HepG2 (cell line): Measurements from ENCODE around the gene L3MBTL3.

ENCODE experiments used
- EP300 ChIP-seq, 3 experiments: sonication (generic) in 1 of 3; formaldehyde crosslinking in 1 of 3; IDR thresholded peaks; 2 replicates each; pipeline versions ENCODE4 v1.5.1 to v1.6.1; 2011 to 2020; ENCODE audit warnings: low read depth in 2 of 3, low read length in 2 of 3, borderline replicate concordance in 1 of 3, improper control_type of control experiment in 1 of 3, mild to moderate bottlenecking in 1 of 3, missing genetic modification reagents in 1 of 3, moderate library complexity in 1 of 3
- EZH2 ChIP-seq: conservative IDR thresholded peaks from 2 replicates; pipeline ENCODE4 v1.6.1; 2012; ENCODE audit warnings: mild to moderate bottlenecking, low read depth, low read length, moderate library complexity
- MEF2D ChIP-seq: sonication (generic); formaldehyde crosslinking; IDR thresholded peaks from 2 replicates; pipeline ENCODE4 v1.5.1; 2020; ENCODE audit warnings: mild to moderate bottlenecking, missing genetic modification reagents
- POLR2AphosphoS5 ChIP-seq: IDR thresholded peaks from 2 replicates; pipeline ENCODE4 v1.6.1; 2012; ENCODE audit warnings: low read depth, low read length
- SIN3B ChIP-seq: fragments of 150-350 bp; IDR thresholded peaks from 2 replicates; pipeline ENCODE4 v1.6.1; 2014; ENCODE audit warnings: low read length
- TBP ChIP-seq: sonication (generic); formaldehyde crosslinking; IDR thresholded peaks from 2 replicates; pipeline ENCODE4 v1.5.0; 2020; ENCODE audit warnings: missing genetic modification reagents
- U2AF1 ChIP-seq: fragments of 200-400 bp; formaldehyde crosslinking; optimal IDR thresholded peaks from 2 replicates; pipeline ENCODE3; 2017; ENCODE audit warnings: mild to moderate bottlenecking, low read depth, low read length
- ZFY ChIP-seq: sonication (generic); formaldehyde crosslinking; IDR thresholded peaks from 2 replicates; pipeline ENCODE4 v1.4.0; 2020; ENCODE audit warnings: missing genetic modification reagents
- ZNF143 ChIP-seq: sonication (generic); formaldehyde crosslinking; IDR thresholded peaks from 2 replicates; pipeline ENCODE4 v1.4.0; 2020; ENCODE audit warnings: missing genetic modification reagents
- ZZZ3 ChIP-seq: sonication (generic); formaldehyde crosslinking; IDR thresholded peaks from 2 replicates; pipeline ENCODE4 v1.4.0; 2020; ENCODE audit warnings: missing genetic modification reagents, mild to moderate bottlenecking, borderline replicate concordance
- TF ChIP-seq, protein P1 (sequence below): sonication (generic); formaldehyde crosslinking; IDR thresholded peaks from 2 replicates; pipeline ENCODE4 v1.5.0; 2020; ENCODE audit warnings: missing genetic modification reagents

DNA sequence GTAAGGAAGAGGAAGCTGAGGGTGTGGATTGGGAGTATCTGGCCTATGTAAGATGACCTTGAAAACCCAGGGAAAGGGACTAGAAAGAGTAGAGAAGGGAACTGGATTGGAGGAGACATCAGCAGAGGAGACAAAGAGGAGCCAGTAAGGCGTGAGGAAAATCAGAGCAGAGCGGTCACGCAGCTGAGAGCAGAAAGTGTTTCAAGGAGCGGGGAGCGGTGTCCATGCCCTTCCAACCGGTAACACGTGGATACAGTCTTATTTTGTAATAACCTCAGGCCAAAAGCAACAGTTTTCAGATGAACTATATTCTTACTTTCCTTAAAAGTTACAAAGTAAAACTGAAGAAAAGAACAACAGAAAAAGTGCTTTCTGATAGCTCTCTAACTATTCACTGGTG, 36.3 kb downstream of the L3MBTL3 start:
- TF ChIP-seq ZZZ3 (CRISPR knock-in tag) (no peak), U2AF1 (no peak), TBP (no peak), EZH2 (no peak), SIN3B (no peak), MEF2D (no peak), EP300 (IDR thresholded peaks at IDR 0.05; ENCODE audit: low read depth in 2 of 2, low read length in 2 of 2) (no peak), EP300 (CRISPR knock-in tag; IDR thresholded peaks at IDR 0.05; ENCODE audit: borderline replicate concordance) (no peak), ZFY (CRISPR knock-in tag) (no peak), ZNF143 (CRISPR knock-in tag) (no peak), POLR2AphosphoS5 (no peak)
- TF ChIP-seq, protein P1, sequence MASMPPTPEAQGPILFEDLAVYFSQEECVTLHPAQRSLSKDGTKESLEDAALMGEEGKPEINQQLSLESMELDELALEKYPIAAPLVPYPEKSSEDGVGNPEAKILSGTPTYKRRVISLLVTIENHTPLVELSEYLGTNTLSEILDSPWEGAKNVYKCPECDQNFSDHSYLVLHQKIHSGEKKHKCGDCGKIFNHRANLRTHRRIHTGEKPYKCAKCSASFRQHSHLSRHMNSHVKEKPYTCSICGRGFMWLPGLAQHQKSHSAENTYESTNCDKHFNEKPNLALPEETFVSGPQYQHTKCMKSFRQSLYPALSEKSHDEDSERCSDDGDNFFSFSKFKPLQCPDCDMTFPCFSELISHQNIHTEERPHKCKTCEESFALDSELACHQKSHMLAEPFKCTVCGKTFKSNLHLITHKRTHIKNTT (CRISPR knock-in tag) = no peak
